GM18508 (cell line): Measurements from ENCODE around the gene PRKCI.
A peak's percentile ranks its signal among the peaks of the same experiment; 100 is the strongest.
"Not testable (repeated sequence)": the region's sequence is repeated elsewhere in the genome, so short reads cannot be mapped to it uniquely, and the experiment has no call there.

Experiments
- ATAC-seq: cut with Tn5 transposase; IDR thresholded peaks from one replicate; pipeline ENCODE4 v1.9.1; 2021; ENCODE audit warnings: moderate number of reproducible peaks; ENCODE audit not compliant: insufficient read depth, unreplicated experiment

PRKCI gene

GRCh38 chr3:170222647-170223541, 670 bp downstream of the PRKCI start:
- no peak for ATAC-seq

GRCh38 chr3:170225166-170225565, 2.9 kb downstream of the PRKCI start:
- no peak for ATAC-seq

GRCh38 chr3:170226426-170226960, 4.3 kb downstream of the PRKCI start:
- ATAC-seq: no peak

- no peak for ATAC-seq
These were observed 6.0 kb downstream of the PRKCI start for GRCh38 chr3:170228093-170228766.

GRCh38 chr3:170232266-170232665, 10.0 kb downstream of the PRKCI start:
- no peak for ATAC-seq

- no peak for ATAC-seq
These were observed 11.3 kb downstream of the PRKCI start for GRCh38 chr3:170233530-170233929.

GRCh38 chr3:170240142-170240541, 17.9 kb downstream of the PRKCI start:
- ATAC-seq: no peak

- no peak for ATAC-seq
These were observed 18.4 kb downstream of the PRKCI start for GRCh38 chr3:170240671-170241070.

- ATAC-seq: no peak
These were observed 22.4 kb downstream of the PRKCI start for GRCh38 chr3:170244576-170244975.

GRCh38 chr3:170247875-170248274, 25.7 kb downstream of the PRKCI start:
- ATAC-seq: no peak

- peak; percentile 5 for ATAC-seq
These were observed 34.4 kb downstream of the PRKCI start for GRCh38 chr3:170256597-170256996.

GRCh38 chr3:170257145-170257544, 34.9 kb downstream of the PRKCI start:
- peak; percentile 50 for ATAC-seq

GRCh38 chr3:170258105-170258487, 35.9 kb downstream of the PRKCI start:
- no peak for ATAC-seq

GRCh38 chr3:170259907-170260306, 37.7 kb downstream of the PRKCI start:
- no peak for ATAC-seq

- no peak for ATAC-seq
These were observed 45.6 kb downstream of the PRKCI start for GRCh38 chr3:170267793-170268192.

- not testable (repeated sequence) for ATAC-seq
These were observed 47.5 kb downstream of the PRKCI start for GRCh38 chr3:170269673-170270254.

- ATAC-seq: no peak
These were observed 48.2 kb downstream of the PRKCI start for GRCh38 chr3:170270282-170270881.

- ATAC-seq: no peak
These were observed 52.4 kb downstream of the PRKCI start for GRCh38 chr3:170274641-170275040.

GRCh38 chr3:170275832-170276231, 53.6 kb downstream of the PRKCI start:
- no peak for ATAC-seq

GRCh38 chr3:170277311-170277710, 55.1 kb downstream of the PRKCI start:
- ATAC-seq: not testable (repeated sequence)
